Measurements from ENCODE around the gene KLHL29. TPM values are rescaled to one million over a fixed set of nuclear protein-coding genes. Genes with fewer than 3 reads are reported as not detected.

KLHL29 gene
- total and polyA plus RNA-seq, 10 of the 15 experiments (the other 5 are each of a cell fraction or from before 2014, with no cell fraction given) = 1.4 to 19.5 (median 6.1) TPM

- H3K9me3 ChIP-seq (replicated peaks; ENCODE audit: control insufficient read depth, insufficient read depth, low read length) = no peaks in the 10 kb centered on the region
- H3K4me3 ChIP-seq = no peak overlapping the region
- TF ChIP-seq HCFC1 (IDR thresholded peaks at IDR 0.05; ENCODE audit: low read length) = no peak
- TF ChIP-seq ZNF217 (IDR thresholded peaks at IDR 0.05) = no peak
- TF ChIP-seq FOXK2 (IDR thresholded peaks at IDR 0.05) = no peak
- TF ChIP-seq, protein P1, sequence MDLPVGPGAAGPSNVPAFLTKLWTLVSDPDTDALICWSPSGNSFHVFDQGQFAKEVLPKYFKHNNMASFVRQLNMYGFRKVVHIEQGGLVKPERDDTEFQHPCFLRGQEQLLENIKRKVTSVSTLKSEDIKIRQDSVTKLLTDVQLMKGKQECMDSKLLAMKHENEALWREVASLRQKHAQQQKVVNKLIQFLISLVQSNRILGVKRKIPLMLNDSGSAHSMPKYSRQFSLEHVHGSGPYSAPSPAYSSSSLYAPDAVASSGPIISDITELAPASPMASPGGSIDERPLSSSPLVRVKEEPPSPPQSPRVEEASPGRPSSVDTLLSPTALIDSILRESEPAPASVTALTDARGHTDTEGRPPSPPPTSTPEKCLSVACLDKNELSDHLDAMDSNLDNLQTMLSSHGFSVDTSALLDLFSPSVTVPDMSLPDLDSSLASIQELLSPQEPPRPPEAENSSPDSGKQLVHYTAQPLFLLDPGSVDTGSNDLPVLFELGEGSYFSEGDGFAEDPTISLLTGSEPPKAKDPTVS (IDR thresholded peaks at IDR 0.05; ENCODE audit: low read depth, low read length) = no peak
- no peak for TF ChIP-seq HDGF (IDR thresholded peaks at IDR 0.05)
- TF ChIP-seq IRF4 (IDR thresholded peaks at IDR 0.05; ENCODE audit: low read depth, low read length) = no peak
- TF ChIP-seq, protein P2, sequence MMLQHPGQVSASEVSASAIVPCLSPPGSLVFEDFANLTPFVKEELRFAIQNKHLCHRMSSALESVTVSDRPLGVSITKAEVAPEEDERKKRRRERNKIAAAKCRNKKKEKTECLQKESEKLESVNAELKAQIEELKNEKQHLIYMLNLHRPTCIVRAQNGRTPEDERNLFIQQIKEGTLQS (IDR thresholded peaks at IDR 0.05; ENCODE audit: borderline replicate concordance, extremely low read depth, low read depth, low read length) = no peak
- TF ChIP-seq STAT1 (conservative IDR thresholded peaks at IDR 0.05) = no peak
- TF ChIP-seq RAD51 (IDR thresholded peaks at IDR 0.05) = no peak
- no peak for TF ChIP-seq CEBPB (IDR thresholded peaks at IDR 0.05; ENCODE audit: borderline replicate concordance in 1 of 2, low read depth in 2 of 2, low read length in 2 of 2)
- H3K4me2 ChIP-seq (ENCODE audit: control insufficient read depth, insufficient read depth) = no peak overlapping the region
- H3K36me3 ChIP-seq (ENCODE audit: control insufficient read depth in 2 of 2, insufficient read depth in 2 of 2, low read length in 1 of 2) = peaks cover 0 to 7% of the 10 kb centered on the region in 2 experiments; a peak in 2 of 4 replicates
- POLR2A ChIA-PET = no interaction called here
- DNase-seq (ENCODE audit: low read depth, low spot score) (no peak), FAIRE-seq (no peak), ATAC-seq (no peak)
- no peak overlapping the region for H3K9ac ChIP-seq (ENCODE audit: control insufficient read depth, insufficient read depth, low read length)
- CTCF ChIA-PET = no interaction called here
- no peaks in the 10 kb centered on the region for H3K4me1 ChIP-seq (ENCODE audit: control insufficient read depth, insufficient read depth, low read length)
- SMC1A ChIA-PET (ENCODE audit: uncharacterized antibody, unreplicated experiment) = no interaction called here
- WGBS (ENCODE audit: insufficient coverage, insufficient replicate concordance, low lambda C conversion rate, missing lambda C conversion rate) = 79% methylated on average over 10 of the region's 10 CpGs
- intact Hi-C loops (cut with micrococcal nuclease; ENCODE audit: unreplicated experiment) (no loop called here), in situ Hi-C loops (cut with MboI) (no loop called here)
- no TSS peak for BruUV-seq (replicated peaks)
- RAD21 ChIA-PET (ENCODE audit: unreplicated experiment) = no interaction called here
- H3K79me2 ChIP-seq (ENCODE audit: control insufficient read depth, insufficient read depth, low read length) = no peaks in the 10 kb centered on the region
- H3K27me3 ChIP-seq (replicated peaks in 1 of 2; ENCODE audit: control insufficient read depth in 2 of 2, insufficient read depth in 2 of 2, low read length in 1 of 2) = no peaks in the 10 kb centered on the region
- H4K20me1 ChIP-seq (ENCODE audit: control insufficient read depth, insufficient read depth) = no peaks in the 10 kb centered on the region
- H3K27ac ChIP-seq (ENCODE audit: control insufficient read depth, insufficient read depth) = no peak overlapping the region
- no peak overlapping the region for H2AFZ ChIP-seq (ENCODE audit: control insufficient read depth, low read depth, low read length)
Observed at GRCh38 chr2:23649303-23649702, 264.3 kb downstream of the KLHL29 start.
